Osteoblast (primary cell): Measurements from ENCODE around the gene IFT43. TPM values are rescaled to one million over a fixed set of nuclear protein-coding genes. Genes with fewer than 3 reads are reported as not detected.
A peak's percentile ranks its signal among the peaks of the same experiment; 100 is the strongest.

Source experiments
- DNase-seq: peaks from one replicate; pipeline ENCODE4 v3.0.0; 2011; ENCODE audit warnings: low spot score, mixed read lengths; ENCODE audit not compliant: insufficient read length; ENCODE audit errors: missing footprints
- H2AFZ ChIP-seq: 2 replicates; pipeline ENCODE4 v1.6.0; 2011; ENCODE audit warnings: mild to moderate bottlenecking, low read length
- H3K27ac ChIP-seq: 2 replicates; pipeline ENCODE4 v1.5.1; 2011; ENCODE audit warnings: mild to moderate bottlenecking, low read depth, low read length, moderate library complexity
- H3K27me3 ChIP-seq: 2 replicates; pipeline ENCODE4 v1.6.0; 2012; ENCODE audit warnings: mild to moderate bottlenecking, control low read depth, inconsistent platforms, low read length, moderate library complexity; ENCODE audit not compliant: insufficient read depth
- H3K36me3 ChIP-seq: 2 replicates; pipeline ENCODE4 v1.5.1; 2011; ENCODE audit warnings: mild to moderate bottlenecking, low read length, control low read depth, moderate library complexity; ENCODE audit not compliant: insufficient read depth
- H3K4me1 ChIP-seq: 2 replicates; pipeline ENCODE4 v1.5.1; 2011; ENCODE audit warnings: mild to moderate bottlenecking, low read length, control low read depth, moderate library complexity; ENCODE audit not compliant: insufficient read depth
- H3K4me2 ChIP-seq: 2 replicates; pipeline ENCODE4 v1.6.0; 2011; ENCODE audit warnings: mild to moderate bottlenecking, low read length; ENCODE audit not compliant: insufficient read depth
- H3K4me3 ChIP-seq: fragments of 200-600 bp; sonication (generic); 3 replicates; pipeline ENCODE4 v1.5.1; 2012; ENCODE audit warnings: mild to moderate bottlenecking, low read length, inconsistent platforms; ENCODE audit not compliant: insufficient read depth
- H3K79me2 ChIP-seq: 2 replicates; pipeline ENCODE4 v1.6.0; 2012; ENCODE audit warnings: mild to moderate bottlenecking, low read length, control low read depth, inconsistent platforms; ENCODE audit not compliant: insufficient read depth
- H3K9me3 ChIP-seq: 2 replicates; pipeline ENCODE4 v1.5.1; 2011; ENCODE audit warnings: low read depth, low read length, control low read depth
- H4K20me1 ChIP-seq: 2 replicates; pipeline ENCODE4 v1.6.0; 2012; ENCODE audit warnings: mild to moderate bottlenecking, low read length, control low read depth; ENCODE audit not compliant: insufficient read depth
- CTCF ChIP-seq: IDR thresholded peaks from 2 replicates; pipeline ENCODE4 v1.5.1; 2011; ENCODE audit warnings: mild to moderate bottlenecking, low read depth, low read length, moderate library complexity; ENCODE audit errors: extremely low read depth
- total RNA-seq: library from RNA; depleted of rRNA; stranded (reverse); fragments of >200 nt; gene quantifications from 2 replicates; pipeline ENCODE4 v1.2.3, GENCODE V29; 2012

IFT43 gene
- total RNA-seq, 1 donor: 32.6 TPM

- DNase-seq: no peak
- H3K27ac ChIP-seq: no peak overlapping the region
- H4K20me1 ChIP-seq: peaks cover 11% of the 10 kb centered on the region
- no peak for TF ChIP-seq CTCF
- no peak overlapping the region for H2AFZ ChIP-seq
- peaks cover 14% of the 10 kb centered on the region for H3K79me2 ChIP-seq
- H3K4me3 ChIP-seq: no peak overlapping the region
- H3K4me2 ChIP-seq: no peak overlapping the region
- H3K36me3 ChIP-seq: peaks cover 39% of the 10 kb centered on the region
- no peaks in the 10 kb centered on the region for H3K27me3 ChIP-seq
- peaks cover 22% of the 10 kb centered on the region for H3K4me1 ChIP-seq
- H3K9me3 ChIP-seq: no peaks in the 10 kb centered on the region
Observed at GRCh38 chr14:76011930-76012329, 26.4 kb downstream of the IFT43 start.

- Histone ChIP-seq H3K27me3 (no peaks in the 10 kb centered on the region), H3K36me3 (peaks cover 39% of the 10 kb centered on the region), H3K27ac (no peak overlapping the region), H3K9me3 (no peaks in the 10 kb centered on the region), H3K4me1 (peaks cover 21% of the 10 kb centered on the region), H3K79me2 (peaks cover 18% of the 10 kb centered on the region), H3K4me2 (no peak overlapping the region), H4K20me1 (peaks cover 11% of the 10 kb centered on the region), H3K4me3 (no peak overlapping the region), H2AFZ (no peak overlapping the region)
- DNase-seq: no peak
- no peak for TF ChIP-seq CTCF
Observed at GRCh38 chr14:76012354-76012753, 26.8 kb downstream of the IFT43 start.

- peaks cover 12% of the 10 kb centered on the region for H3K4me1 ChIP-seq
- peaks cover 26% of the 10 kb centered on the region for H3K79me2 ChIP-seq
- no peak overlapping the region for H3K4me3 ChIP-seq
- H3K27ac ChIP-seq: peak overlapping the region; percentile 75
- peak overlapping the region; percentile 55 for H3K4me2 ChIP-seq
- peak overlapping the region; percentile 23 for H2AFZ ChIP-seq
- peaks cover 2% of the 10 kb centered on the region for H4K20me1 ChIP-seq
- TF ChIP-seq CTCF: no peak
- no peaks in the 10 kb centered on the region for H3K9me3 ChIP-seq
- peaks cover 35% of the 10 kb centered on the region for H3K36me3 ChIP-seq
- no peaks in the 10 kb centered on the region for H3K27me3 ChIP-seq
- DNase-seq: no peak
Observed at GRCh38 chr14:76015191-76015590, 29.6 kb downstream of the IFT43 start.

- Histone ChIP-seq H4K20me1 (peaks cover 4% of the 10 kb centered on the region), H3K27me3 (no peaks in the 10 kb centered on the region), H3K9me3 (no peaks in the 10 kb centered on the region), H3K36me3 (peaks cover 38% of the 10 kb centered on the region), H3K27ac (peak overlapping the region; percentile 75), H3K4me3 (no peak overlapping the region), H3K4me1 (peaks cover 12% of the 10 kb centered on the region), H3K79me2 (peaks cover 31% of the 10 kb centered on the region), H3K4me2 (peak overlapping the region; percentile 55), H2AFZ (peak overlapping the region; percentile 23)
- DNase-seq: no peak
- TF ChIP-seq CTCF: no peak
Observed at GRCh38 chr14:76015668-76016067, 30.1 kb downstream of the IFT43 start.
